ENCODE data around the gene FAM229A. TPM values are rescaled to one million over a fixed set of nuclear protein-coding genes. Genes with fewer than 3 reads are reported as not detected.

FAM229A gene
- polyA plus RNA-seq, 2 donors = 2.9 to 5.9 TPM

DNA sequence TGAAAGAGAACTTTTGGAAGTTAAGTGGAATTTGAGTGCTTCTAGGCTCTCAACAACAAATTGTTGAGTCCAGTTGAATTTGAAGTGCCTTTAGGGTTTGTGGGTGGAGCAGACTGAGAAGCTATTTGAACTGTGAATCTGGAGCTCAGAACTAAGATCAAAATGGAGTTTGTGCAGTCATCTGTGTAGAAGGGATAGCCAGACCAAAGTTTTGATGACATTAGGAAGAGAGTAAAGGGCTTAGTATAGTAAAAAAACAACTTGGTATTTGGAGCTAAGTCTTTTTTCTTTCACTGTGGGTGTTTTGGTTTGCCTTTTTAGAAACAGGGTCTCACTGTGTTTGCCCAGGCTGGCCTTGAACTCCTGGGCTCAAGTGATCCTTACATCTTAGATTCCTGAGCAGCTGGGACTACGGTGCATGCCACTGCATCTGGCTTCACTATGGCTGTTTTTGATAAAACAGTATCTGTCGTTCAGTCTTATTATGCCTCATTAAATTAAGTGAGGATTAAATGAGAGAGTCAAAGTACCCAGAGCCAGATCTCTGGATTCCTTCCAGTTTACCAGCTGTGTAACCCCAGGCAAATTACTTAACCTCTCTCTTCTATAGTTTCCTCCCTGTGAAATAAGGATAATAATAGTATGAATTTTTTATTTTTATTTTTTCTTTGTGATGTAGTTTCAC, 50.4 kb downstream of the FAM229A start:
- 46 to 51% methylated on average over 2 of the region's 2 CpGs for WGBS, 2 donors
- H3K4me1 ChIP-seq (ENCODE audit: control insufficient read depth in 2 of 2, insufficient read depth in 2 of 2, low read length in 1 of 2) = no peaks in the 10 kb centered on the region
- no peaks in the 10 kb centered on the region for H3K9me3 ChIP-seq (ENCODE audit: control insufficient read depth in 2 of 2, insufficient read depth in 1 of 2, low read depth in 1 of 2, low read length in 1 of 2)
- H3K27me3 ChIP-seq (ENCODE audit: control insufficient read depth in 1 of 2, insufficient read depth in 2 of 2, low read length in 2 of 2) = no peaks in the 10 kb centered on the region
- H3K36me3 ChIP-seq (ENCODE audit: control insufficient read depth in 2 of 2, insufficient read depth in 2 of 2, low read length in 1 of 2) = peaks cover 3 to 4% of the 10 kb centered on the region in 2 donors
- H3K4me3 ChIP-seq (ENCODE audit: low read depth in 1 of 2, low read length in 2 of 2) = no peak overlapping the region
- no peak overlapping the region for H3K27ac ChIP-seq (ENCODE audit: low read depth in 2 of 2, low read length in 1 of 2)

Other genes starting within 250 kb of the FAM229A start
- 10 to 100 TPM; 10.2 to 13.5 TPM for gene TXLNA, start 182.8 kb downstream of the FAM229A start, polyA plus RNA-seq
- gene CCDC28B, start 161.9 kb downstream of the FAM229A start, polyA plus RNA-seq = 1 to 10 TPM; 2.7 to 2.9 TPM
- gene IQCC, start 156.8 kb downstream of the FAM229A start, polyA plus RNA-seq = 1 to 10 TPM; 1.5 to 1.6 TPM
- under 1 TPM in 1 of 2 donors, not detected in 1; 0.06 TPM for gene DCDC2B, start 153.4 kb downstream of the FAM229A start, polyA plus RNA-seq
- 10 to 100 TPM; 10.4 to 15.6 TPM for gene TMEM234, start 140.1 kb downstream of the FAM229A start, polyA plus RNA-seq
- gene EIF3I, start 140.1 kb downstream of the FAM229A start, polyA plus RNA-seq = 100 to 1,000 TPM; 134 to 189 TPM
- gene FAM167B, start 115.3 kb downstream of the FAM229A start, polyA plus RNA-seq = 1 to 10 TPM; 1.8 to 2.0 TPM
- gene LCK, start 111.2 kb downstream of the FAM229A start, polyA plus RNA-seq = 1 to 10 TPM; 2.3 to 2.4 TPM
- 10 to 100 TPM; 43.8 to 90.3 TPM for gene HDAC1, start 70.4 kb downstream of the FAM229A start, polyA plus RNA-seq
- gene MARCKSL1, start 26.3 kb downstream of the FAM229A start, polyA plus RNA-seq = 1 to 10 TPM; 3.6 to 6.0 TPM
- under 1 TPM; 0.15 to 0.53 TPM for gene TSSK3, start 54 bp upstream of the FAM229A start, polyA plus RNA-seq
- gene BSDC1, start 32.0 kb upstream of the FAM229A start, polyA plus RNA-seq = 10 to 100 TPM; 24.1 to 26.9 TPM
- not detected for gene ZBTB8B, start 102.6 kb upstream of the FAM229A start, polyA plus RNA-seq
- gene ZBTB8A, start 176.9 kb upstream of the FAM229A start, polyA plus RNA-seq = 1 to 10 TPM; 1.1 to 1.9 TPM